ENCODE data around the gene OBI1.

The OBI1 gene

DNA sequence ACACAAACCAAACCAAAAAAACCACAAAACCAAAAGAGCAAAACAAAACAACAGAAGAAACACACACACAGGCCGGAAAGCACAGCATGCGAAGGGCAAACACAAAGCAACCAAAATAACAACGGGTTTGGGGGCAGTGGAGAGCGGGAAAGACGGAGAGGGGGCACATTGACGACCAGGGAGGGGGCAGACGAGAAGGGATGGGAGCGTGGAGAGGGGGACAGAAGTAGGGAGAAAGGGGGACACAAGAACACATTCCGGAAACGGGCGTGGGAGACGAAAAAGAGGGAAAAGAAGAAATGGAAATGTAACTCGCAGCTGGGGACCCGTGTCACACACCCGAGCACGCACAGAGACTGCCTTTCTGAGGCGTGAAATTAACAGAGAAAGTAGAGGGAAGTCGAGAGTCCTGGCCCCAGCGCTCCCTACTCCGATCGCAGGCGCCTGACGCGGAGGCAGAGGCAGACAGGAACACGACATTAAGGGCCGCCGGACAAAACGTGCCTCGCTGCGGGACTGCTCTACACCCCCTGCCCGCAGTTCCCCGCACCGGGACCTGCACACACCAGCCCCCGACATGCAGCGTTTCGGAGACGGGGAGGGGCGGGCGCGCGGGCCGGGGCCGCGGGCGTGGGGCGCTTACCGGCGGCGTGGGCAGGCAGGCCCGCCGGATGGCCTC, 56.3 kb downstream of the OBI1 start:
- no peak for DNase-seq

DNA sequence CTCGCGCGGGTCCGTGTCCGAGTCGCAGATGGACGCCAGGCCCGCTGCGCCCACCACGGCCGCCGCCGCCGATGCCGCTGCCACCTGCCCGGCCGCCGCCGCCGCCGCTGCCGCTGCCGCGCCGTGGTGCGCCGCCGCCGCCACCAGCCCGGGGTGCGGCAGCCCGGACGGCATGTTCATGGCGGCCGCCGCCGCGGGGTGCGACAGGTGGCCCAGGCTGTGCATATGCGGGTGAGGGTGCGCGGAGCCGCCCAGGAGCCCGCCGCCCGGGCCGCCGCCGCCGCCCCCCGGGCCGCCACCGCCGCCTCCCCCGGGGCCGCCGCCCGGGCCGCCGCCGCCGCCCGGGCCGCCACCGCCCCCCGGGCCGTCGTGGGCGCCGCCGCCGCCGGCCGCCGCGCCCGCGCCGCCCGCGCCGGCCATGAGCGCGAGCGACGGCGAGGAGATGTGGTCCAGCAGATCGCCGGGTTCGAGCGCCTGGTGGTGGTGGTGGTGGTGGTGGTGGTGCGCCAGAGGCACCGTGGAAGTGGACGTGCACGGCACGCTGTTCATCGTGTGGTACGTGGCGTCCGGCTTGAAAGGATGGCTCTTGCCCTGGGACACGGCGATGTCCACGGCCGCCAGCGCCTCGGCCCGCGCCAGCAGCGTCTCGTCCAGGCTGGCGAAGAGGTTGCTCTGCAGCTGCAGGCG, 56.9 kb downstream of the OBI1 start:
- DNase-seq = no peak

DNA sequence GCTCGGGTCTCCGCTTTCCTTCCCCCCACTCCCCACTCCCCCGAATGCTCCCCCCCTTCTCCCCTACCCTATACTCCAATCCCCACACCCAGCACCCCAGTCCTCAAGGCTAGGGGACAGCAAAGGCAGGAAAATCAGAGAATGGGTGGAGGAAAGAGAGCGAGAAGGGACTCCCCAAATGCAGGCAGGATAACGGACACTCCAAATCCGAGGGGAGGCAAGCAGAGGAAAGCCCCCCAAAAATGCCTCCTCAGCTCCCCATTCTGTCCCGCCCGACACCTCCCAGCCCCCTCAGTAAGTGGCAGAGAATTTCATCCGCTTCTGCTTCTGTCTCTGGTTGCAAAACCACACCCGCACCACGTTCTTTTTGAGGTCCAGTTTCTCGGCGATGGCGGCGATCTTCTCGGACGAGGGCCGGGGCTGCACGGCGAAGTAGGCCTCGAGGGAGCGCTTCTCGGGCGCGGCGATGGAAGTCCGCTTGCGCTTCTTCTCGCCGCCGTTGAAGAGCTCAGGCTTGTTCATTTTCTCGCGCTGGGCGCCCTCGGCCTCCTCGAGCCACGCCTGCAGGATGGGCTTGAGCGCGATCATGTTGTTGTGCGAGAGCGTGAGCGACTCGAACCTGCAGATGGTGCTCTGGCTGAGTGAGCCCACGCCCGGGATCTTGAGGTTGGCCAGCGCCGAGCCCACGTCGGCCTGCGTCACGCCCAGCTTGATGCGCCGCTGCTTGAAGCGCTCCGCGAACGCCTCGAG, 57.7 kb downstream of the OBI1 start:
- no peak for DNase-seq

DNA sequence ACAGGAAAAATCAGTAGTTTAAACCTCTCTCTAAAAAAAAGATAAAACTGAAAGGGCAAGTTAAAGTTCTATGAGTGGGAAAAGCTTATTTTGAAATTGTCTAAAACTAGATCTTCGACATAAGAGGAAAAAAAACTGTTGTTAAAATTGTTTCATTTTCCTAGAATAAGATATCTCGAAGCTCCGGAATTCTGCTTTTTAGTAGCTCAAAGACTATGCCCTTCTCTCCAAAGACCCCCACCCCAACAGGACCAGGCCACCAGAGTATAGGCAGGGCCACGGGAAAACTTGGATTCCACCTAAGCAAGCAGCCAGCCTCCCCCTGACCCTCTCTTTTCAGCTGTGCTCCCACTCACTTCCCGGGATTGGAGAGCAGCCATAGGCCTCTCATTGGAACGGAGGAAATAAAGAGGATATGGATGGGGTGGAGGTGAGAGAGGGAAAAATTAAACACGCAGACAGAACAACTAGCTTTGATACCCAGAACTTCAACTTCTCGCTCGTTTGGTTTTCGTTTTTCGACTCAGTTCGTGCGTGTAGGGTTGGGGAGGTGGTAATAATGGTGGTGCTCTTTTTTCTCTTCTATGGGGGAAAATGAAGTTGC, 58.6 kb downstream of the OBI1 start:
- no peak for DNase-seq

DNA sequence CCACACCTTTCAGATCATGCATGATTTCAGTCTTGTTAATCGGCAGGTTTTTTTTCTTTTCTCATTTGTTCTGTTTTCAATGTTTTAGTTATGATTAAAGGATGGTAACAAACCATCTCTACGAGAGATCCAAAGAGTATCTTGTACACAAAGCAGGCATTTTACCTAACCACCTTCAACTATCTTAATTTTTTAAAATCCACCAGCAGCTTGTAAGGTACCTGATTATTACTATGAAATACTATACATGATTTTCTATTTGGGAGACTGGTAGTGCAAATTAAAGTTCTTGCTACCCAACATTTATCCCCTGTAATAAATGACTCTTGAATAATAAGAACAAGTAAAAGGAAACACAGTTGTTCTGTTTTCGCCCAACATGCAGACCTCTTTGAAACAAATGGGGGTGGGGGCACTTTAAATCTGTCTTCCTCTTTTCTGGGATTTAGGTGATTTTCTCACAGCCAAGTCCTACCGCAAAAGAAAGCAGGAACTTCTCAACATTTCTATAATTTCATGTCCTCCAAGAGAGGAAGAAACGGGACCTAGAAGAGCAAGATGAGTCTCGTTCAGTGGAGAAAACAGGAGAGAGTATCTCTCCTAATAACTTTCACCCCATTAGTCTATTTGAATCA, 59.2 kb downstream of the OBI1 start:
- DNase-seq = no peak

DNA sequence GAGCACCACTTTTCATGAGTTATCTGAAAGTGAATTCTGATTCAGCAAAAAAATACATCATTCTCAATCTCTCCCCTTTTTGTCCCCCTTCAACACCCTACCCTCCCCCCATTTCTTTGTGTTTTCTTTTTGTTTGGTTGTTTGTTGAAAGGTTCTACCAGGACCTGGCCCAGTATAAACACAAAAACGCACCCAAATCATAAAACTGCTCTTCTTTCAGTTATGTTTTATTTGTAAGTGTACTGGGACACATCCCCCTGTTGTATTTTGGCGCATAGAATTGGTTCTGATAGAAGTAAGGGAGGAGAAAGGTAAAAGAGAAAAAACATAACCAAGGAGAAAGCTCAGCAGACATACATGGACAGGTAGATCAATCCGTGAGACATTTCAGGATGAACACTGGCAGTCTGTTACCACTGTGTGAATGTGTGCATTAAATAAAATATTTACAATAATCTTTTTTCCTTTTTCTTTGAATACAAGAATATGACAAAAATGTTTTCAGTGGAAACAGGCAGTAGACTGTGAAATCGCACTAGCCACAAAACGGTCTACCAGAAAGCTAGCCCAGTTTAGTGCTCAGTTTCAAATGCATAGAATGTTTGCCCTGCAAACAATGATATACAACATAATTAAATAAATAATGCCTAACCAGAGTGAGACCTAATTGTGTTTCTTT, 59.9 kb downstream of the OBI1 start:
- no peak for DNase-seq

DNA sequence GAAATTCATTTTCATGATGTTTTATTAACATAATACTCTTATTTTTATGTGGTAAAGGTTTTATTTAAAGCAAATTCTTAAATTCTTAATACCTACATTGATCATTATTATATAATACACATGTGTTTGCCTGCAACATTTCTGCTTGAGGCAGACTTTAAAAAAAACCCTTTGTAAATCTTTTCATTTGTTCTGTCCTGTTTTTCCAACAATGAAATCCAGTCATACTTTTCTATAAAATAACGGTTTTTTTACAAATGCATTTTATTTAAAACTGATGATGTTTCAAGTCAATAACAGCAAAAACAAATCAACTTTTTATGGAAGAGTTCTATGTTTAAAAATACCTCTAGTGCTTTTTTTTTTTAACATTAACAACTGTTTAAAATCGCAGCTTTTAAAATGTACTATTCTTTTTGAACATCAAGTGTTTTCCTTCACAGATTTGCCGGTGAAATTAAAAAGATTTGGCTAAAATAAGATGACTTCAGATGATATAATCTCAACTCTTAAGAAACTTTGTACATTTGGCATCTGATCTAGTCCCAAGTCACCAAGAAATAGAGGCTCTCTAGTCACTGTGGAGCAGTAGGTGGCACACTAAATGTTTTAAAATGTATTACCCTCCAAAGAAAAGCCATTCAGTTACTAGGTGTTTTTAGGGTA, 60.7 kb downstream of the OBI1 start:
- no peak for DNase-seq

DNA sequence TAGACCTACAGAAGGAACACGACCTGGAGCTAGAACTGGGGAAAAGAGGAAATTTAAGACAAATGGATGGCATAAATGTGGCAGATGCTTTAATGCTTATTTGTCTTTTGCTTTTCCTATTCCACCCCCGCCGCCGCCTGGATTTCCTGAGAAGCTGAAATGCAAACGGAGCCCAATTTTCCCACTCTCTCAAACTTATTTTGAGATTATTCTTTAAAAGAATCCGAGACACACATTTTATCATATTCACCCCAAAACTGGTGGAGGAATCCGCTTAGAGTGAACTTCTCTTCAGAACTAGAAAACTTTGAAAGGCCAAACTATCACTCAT, 61.4 kb downstream of the OBI1 start:
- DNase-seq = no peak

DNA sequence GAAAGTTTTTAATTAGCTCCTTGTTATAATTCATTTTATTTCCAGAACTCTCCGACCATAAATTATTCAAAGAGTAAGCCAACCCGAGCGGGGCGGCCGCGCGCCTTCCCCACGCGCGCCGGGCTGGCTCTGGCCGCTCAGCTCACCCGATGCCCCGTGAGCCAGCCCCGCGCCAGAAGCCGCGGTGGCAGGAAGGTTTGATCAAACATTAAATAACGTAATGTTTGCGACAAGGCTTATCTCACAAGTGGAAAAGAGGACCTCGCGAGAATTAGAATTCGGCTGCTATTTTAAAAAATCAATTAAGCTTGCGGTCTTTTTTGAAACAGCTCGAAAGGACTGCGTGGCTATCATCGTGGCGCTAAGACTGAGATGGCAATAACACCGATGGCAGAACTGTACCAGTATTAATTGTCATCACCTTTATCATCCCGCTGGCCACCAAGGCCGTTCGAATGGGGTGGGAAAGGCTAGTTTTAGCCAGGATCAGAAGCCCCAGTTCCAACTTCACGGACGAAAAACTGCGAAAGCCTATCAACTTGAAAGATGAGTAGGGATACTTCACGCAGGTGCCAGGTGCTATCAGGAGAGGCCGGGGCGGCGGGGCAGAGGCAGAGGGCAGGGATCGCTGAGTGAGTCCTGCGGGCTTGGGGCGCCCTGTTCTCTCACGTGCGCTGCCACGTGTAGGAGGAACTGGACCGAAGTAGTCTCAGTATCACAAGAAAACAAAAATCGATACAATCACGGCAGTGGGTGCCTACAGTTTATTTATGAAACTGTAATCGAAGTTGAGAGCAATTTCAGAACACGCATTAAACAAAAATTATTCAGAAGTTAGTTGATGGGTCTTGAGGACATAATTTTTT, 62.0 kb downstream of the OBI1 start:
- DNase-seq = no peak

DNA sequence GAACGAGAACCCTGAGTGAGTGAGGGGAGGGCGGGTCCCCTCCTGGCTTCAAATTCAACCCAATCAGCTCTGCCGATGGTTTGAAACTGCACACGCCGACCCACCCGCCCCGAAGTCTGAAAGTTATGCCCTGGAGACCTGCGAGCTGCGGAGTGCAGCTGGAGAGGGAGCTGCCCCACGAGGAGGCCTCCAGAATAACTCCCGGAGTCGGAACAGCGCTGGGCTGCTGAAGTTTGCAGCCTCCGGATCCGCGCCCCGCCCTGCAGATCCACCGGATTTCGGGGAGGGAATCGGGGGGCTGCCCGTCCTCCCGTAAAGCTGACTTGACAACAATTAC, 62.6 kb downstream of the OBI1 start:
- no peak for DNase-seq

DNA sequence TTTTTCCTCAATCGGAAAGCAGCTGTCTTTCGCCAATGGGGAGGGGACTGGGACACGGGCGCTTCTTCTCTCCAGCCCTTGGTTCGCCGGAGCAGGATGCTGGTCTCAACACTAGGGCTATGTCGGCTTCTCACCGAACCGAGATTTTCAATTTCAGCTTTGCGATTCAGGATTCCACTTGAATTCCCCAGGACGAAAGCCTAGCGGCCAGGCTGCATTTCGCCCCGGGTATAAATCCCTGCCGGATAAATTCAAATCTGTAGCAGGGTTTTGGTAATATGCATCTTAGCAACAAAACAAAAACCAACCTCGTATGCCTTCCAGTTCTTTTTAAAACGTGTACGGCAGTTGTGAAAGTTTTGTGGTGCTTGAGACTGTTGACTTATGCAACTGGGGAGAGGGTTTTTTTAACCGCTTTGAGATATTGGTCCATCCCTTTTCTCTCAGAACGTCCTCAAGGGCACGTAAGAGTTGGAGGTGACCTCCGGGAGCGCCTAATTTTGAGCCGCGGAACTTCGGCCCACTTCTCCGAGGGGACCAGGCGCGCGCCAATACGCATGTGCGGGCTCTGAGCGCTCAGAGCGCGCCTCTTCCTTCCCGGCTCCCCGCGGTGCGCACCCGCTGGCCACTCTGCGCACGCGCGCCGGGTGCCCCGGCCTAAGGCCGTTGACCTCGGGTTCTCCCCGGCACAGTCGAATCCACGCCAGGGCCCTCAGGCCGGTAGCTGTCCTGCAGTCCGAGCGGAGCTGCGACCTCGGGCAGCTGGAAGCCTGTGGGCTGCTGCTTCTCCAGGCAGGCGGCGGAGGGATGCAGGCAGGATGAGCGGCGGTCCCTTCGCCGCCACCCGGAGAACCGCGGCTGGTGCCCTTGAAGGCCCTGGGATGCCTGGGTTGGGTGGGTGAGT, 63.2 kb downstream of the OBI1 start:
- no peak for DNase-seq

DNA sequence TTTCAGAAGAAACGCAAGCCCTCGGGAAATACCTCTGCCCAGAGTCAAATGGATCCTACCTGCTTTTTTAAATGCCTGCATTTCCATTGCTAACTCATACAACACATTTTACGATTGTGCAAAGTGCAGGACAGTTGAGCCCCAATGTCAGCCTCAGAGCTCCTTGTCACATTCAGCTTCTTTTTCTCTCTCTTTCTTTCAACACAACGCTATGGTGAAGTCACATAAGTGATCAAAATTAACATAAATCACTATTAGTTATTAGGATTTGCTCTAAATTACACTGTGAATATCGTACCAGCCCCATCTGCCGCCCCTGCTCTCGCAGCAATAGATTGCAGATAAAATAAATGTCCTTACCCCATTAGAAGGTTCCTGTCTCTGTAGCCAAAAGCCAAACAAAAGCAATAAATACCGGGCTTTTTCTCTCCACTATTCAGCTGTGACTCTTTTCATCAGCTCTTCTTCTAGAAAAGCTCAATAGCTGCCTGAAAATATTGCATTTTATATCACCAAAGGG, 64.4 kb downstream of the OBI1 start:
- DNase-seq = no peak

DNA sequence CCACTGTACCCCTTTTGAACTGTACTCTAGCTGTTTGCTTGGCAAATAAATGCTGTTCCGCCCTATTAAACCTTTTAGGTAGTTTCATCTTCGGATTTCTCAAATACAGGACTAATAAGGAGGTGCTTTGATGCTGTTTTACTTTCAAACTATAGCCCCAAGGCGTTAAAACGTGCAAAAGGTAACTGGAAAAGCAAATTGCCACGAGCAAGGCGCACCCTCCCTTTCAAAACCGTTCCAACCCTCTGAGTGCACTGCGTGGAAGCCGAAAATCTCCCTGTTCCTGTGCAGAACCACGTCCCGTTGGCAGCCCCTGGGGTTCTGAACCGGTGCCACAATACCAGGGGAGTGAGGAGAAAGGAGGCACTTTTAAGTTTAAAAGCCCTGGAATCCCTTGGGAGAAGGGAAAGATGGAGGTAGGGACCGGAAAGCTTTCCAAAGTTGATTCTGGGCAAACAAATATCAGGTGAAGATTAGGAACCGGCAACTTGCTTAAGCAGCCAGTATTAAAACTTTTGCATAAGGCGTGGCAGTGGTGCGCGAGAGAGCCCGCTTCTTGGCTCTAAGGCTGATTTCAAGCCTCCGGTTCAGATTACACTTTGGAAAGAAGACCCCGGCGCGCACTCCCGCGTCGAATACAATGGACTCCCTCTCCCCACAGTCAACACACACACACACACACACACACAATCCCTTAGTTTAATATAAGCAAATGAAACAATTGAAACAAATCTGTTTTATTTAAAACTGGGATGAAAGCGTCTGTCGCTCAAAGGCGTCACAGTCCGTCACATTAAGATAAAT, 65.1 kb downstream of the OBI1 start:
- DNase-seq = no peak

DNA sequence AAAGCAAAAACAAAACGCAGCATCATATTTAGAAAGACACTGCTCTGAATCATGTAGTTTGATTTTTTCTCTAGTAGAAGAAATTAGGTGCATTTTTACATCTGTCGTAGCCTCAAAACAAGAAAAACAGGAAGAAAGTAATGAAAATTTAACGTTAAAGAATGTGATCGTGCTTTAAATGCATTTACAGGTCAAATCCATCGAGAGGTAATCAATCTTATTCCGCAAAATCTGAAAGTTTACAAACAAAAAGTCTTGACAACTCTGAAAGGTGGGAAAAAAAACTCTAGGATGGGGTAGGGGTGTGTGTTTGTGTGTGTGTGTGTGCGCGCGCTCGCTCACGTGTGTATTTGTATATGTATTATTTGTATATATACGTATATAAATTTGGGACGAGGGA, 65.8 kb downstream of the OBI1 start:
- no peak for DNase-seq

DNA sequence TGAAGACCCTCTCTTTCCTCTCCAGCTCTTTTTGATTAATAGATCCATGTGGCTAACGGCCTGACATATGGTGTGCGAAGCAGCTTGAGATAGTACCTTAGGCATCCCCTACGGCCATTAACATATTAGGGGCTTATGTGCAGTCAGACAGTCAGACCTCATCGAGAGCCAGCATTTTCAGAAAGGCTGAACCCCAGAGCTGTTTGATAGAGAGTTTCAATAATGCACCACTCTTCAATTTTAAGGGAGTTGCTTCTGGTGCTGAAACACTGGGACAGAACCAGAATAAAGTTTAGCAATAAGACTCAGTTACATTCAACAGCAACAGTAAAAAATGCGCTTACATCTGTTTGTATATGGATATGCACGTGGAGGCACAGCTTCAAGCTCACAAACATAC, 66.4 kb downstream of the OBI1 start:
- no peak for DNase-seq

DNA sequence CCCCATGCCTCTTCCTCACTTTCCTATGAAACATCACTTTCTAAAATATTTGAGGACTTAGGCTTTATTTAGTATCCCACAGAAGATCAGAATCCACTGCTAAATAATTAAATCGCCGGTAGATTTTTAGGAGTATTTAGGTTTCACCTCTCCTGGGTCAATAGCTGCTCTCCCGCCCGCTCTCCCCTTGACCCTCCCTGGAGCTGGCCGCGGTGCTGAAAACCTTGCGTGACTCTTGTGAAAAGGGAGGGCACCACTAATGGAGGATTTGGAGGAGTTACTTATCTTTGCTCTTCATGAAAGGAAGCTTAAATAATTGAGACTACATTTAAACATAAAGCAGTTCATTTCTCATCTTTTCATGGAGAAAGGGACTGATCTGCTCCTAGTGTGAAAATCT, 69.7 kb downstream of the OBI1 start:
- DNase-seq = no peak

DNA sequence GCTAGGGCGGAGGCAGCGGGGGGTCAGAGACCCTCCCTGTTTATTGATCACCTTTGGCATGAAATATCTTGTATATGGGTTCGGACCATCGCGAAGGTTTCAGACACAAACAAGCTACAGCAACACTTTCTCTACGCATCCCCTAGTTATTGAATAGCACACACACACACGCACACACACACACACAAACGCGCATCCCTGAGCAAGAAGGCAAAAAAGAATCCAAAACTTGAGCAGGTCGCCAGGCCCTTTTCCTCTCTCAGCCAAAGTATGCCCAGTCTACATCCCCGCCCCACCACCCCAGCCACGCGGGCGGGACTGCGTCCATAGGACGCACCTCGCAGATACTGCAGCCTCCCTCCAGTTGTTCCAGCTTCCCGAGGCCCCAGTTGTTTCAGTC, 71.6 kb downstream of the OBI1 start:
- DNase-seq = no peak

DNA sequence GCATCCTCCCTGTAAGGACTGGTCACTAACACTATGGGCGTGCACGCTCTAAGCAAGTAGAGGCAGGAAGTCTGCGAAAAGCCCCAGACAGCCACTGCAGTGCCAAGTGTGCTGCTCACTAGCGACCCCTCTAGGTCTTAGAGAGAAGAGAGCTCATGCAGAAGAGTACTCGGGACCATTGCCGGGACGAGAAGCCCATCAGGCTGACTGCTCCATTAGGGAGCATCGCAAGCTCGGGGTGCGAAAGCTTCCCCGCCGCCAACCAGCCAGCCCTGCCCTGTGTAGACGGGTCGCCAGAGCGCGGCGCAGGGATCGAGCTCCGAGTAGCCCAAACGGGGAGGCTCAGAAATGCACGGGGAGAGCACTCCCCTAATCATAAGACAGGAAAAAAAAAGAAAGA, 72.2 kb downstream of the OBI1 start:
- DNase-seq = no peak

DNA sequence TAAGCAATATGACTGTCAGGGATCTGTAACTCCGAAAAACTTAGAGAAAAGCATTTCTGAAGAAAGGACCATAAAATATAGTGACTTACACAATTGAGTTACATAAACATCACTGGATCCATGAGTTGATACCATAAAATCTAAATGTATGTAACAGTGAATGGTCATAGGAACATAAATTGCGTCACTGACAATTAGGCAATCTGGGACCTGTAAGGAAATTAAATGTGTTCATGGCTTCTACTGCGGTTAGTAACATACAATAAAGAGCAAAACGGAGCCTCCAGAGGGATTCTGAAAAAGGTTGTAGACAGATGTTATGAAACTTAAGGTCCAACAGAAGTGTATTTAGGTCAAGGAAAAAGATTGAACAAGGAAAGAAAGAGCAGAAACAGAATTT, 82.7 kb downstream of the OBI1 start:
- no peak for DNase-seq
